Embryonic facial prominence (tissue), 1 donor: ENCODE data around the gene ATP1A2.
"Not testable (repeated sequence)": the region's sequence is repeated elsewhere in the genome, so short reads cannot be mapped to it uniquely, and the experiment has no call there.

Source experiments
- DNase-seq: peaks from one replicate; pipeline ENCODE4 v3.0.0-alpha.2; 2016; ENCODE audit errors: extremely low spot score

ATP1A2 gene

DNA sequence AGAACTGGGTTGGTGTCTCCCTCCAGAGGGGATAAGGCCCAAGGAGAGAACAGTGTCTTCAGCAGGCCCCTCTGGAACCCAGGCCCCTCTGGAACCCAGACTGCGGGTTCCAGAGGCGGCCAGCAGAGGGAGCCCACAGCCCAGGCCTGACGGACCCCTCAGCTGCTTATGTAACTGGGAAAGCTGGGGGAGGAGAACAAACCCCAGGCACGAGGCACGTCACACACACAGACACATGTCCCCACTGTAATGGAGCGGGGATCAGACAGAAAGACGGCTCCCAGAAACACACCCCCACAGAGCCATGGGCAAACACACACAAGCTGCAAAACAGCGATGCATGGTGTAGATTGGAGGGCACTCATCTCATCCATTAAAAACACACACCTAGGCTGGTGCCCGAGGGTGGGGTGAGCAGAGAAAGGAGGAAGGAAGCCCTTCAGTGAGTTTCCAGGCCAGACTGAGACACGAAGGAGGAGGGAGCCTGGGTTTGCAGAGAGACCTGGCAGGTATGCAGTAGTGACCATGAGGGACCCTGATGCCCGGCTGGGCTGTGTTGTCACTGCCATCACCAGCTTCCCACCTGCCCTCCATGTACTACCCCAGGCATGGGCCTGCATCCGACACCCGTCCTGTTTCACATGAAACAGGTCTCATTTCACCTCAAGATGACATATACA is 14.4 kb upstream of the ATP1A2 start:
- DNase-seq, result peak; percentile 62

DNA sequence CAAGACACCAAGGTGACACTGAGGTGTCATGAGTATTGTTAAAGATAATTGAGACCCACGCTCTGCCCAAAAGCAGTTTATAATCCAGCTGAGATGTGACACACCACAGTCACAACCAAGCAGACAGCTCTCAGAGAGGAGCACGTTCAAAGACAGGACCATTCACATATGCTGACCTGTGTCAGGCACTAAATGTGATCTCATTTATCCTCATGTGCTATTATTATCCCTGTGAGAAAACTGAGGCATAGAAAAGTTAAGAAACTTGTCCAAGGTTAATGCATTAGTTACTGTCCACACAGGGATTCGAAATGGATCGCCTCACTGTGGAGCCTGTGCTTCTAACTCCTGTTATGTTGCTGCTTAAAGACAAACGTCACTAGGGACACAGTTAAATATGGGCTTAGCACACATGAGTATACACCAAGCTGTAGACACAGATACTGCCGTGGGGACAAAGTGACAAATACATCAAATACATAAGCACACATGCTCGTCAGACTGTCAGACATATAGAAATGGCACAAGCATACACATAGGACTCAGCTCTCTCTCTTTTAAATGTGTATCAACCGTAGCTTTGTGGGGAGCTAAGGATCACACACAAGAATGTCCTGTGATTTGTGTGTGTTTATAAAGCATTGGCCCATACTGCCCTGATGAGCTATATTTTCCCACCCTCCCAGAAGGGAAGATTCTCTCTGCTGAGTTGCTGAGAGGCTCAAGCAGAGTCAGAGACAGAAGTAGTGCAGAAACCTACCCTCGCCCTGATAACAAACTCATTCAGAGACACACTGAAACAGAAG is 13.6 kb upstream of the ATP1A2 start:
- DNase-seq, result no peak

DNA sequence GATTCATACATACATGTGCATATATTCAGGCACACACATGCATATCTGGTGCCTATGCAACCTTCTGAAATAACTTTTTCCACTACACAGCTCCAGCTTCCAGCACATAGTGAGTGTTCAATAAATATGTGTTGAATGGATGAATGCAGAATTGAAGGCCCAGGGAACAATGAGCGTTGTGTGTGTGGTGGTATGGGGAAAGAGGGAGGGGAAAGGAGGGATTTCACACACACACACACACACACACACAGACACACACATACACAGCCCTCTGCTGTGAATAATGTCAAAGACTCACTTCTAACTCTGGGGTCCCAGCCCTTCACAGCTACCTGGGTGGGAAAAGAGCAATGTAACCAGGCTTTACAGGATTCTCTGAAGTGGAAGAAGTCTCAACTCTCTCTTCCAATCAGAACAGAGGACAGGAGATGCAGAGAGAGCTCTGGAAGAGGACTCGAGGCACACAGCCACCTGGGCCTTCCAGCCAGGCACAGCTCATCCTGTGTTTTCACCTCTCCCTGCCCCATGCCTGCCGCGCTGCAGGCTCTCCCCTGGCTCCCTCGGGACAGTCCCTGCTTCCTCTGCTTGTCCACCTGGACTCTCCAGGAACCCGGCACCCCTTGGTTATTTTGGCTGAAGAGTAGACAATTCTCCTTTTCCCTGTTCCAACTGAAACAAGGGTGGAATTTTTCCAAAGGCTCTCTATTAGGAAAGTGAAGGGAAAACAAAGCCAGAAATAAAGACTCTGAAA is 11.7 kb upstream of the ATP1A2 start:
- DNase-seq, result no peak

DNA sequence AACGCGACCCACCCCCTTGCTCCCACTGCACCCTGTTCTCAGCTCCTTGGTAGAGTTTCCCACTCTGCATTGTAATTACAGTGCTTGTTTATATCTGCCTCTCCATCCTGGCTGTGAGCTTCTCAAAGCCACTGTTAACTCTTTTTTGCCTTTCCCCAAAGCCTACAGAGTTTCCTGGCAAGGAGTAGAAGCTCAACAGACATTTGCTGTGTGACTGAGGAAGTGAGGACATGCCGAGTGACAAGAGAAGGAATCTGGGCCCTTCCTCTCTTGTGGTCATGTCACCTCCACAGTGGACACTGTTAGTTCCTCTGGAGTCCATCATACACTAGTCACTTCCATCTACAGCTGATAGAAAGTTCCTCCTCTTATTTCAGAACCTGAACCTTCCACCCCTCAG is 11.1 kb upstream of the ATP1A2 start:
- no peak for DNase-seq

DNA sequence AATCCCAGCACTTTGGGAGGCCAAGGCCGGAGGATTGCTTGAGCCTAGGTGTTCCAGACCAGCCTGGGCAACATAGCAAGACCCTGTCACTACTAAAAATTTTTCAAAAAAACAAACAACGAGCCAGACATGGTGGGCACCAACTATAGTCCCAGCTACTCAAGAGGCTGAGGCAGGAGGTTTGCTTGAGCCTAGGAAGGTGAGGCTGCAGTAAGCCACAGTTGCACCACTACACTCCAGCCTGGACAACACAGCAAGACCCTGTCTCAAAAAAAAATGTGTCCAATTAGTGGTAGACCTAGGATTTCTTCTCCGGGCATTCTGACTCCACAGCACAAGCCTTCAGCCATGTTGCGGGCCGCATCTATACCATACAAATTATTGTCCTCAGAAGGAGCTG is 10.4 kb upstream of the ATP1A2 start:
- DNase-seq, result no peak

DNA sequence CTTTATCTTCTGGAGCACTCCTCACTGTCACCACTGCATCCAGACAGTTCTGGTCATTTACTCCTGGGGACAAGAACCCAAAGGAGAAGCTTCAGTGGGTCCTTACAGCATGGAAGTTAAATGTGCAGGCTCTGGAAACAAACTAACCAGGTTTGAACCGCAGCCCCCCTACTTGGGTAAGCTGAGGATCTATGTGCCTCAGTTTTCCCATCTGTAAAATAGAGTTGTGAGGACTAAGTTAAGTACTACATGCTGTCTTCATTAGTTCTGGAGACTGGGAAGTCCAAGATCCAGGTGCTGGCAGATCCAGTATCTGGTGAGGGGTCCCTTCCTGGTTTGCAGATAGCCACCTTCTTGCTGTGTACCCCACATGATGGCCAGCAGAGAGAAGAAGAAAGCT is 8.0 kb upstream of the ATP1A2 start:
- DNase-seq, result no peak

DNA sequence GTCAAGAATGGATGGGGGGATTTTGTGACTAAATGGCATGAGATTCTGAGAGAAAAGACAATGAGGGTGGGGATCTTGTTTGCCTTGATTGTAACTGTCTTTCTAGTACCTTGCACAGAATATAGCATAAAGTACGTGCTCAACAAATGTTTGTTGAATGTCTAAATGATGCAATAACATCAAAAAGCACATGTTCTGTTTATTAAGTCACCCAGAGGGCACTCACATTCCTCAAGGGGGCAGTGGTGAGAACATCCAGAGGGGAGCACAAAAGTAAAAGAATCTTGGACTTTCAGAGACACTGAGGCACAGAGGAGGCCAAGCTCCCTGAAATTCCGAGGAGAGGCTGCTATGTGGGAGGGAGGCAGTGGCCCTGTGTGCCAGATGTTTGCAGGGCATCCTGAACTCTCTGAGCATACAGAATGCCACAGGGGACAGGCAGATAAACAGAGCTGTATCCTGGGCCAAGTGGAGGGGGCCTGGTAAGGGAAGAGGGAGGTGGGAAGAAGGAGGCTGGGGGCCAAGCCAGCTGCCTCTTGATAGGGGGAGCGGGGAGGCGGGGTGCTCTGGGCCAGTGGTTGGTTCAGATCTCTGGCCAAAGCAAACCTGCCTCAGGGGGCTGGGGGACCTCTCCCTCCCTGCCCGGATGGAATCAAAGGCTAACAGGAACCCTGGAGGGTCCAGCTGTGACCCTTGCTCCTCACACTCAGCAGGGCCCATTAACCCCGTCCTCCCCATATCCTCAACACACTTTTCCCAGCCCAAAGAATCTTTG is 6.5 kb upstream of the ATP1A2 start:
- DNase-seq, result no peak

DNA sequence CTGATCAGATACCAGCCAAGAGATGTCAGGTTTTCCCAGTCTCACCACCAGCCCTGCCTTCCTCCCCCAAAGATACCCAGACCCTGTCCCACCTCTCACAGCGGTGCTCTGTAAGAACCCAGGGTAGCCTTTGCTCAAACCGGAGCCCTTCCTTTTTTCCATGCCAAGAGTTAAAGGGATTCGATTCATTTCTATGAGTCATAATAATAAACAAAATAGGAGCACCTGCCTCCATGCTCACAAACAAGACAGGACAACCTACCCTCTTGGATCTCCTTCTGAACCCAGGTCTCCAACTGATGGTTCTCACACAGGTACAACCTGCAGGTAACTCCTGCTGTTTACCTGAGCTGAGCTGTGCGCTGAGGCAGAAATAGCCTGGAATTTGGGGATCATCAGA is 5.9 kb upstream of the ATP1A2 start:
- no peak for DNase-seq

DNA sequence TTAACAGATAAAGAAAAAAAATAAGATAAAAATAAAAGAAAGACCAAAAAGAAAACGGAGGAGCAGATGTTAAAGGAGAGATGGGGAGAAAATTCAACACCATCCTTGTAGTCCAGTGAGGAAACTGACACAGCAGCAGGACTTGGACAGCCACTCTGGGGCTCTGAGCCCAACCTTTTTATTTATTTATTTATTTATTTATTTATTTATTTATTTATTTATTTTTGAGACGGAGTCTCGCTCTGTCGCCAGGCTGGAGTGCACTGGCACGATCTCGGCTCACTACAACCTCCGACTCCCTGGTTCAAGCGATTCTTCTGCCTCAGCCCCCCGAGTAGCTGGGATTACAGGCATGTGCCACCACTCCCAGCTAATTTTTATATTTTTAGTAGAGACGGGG is 4.1 kb upstream of the ATP1A2 start:
- DNase-seq, result not testable (repeated sequence)

DNA sequence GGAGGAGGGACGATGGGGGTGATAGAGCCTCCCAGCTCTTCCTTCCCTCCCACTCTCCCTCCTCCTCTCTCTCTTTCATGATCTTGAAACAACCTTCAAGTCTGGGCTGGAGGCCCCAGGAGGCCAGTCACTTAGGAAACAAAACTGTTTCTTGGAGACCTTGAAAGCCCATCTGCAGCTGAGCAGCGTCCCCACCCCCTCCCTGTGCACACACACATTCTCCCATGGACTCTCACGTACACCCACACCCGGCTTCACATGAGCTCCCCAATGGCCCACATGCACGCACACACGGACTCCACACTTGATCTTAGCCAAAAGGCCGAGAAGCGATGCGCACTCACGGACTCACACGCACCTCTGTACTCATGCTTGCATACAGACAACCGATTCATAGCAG is 3.2 kb upstream of the ATP1A2 start:
- no peak for DNase-seq

DNA sequence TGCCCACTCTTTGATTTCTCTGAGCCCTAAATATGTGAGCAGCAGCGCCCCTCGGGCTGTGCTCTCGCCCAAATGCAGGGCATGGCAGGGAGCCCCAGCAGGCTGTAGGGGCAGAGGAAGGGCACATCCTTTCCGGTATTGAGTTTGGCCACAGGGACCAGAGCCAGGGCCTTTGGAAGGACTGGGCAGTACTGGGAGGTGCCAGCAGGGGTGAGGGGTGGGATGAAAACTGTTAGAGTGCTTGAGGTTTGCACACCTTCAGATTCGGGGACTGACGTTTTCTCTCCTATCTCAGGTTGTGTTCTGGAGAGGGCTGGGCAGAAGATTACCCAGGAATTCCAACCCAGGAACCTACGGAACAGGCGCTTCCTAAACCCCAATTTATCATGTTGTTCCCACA is 2.2 kb upstream of the ATP1A2 start:
- no peak for DNase-seq

DNA sequence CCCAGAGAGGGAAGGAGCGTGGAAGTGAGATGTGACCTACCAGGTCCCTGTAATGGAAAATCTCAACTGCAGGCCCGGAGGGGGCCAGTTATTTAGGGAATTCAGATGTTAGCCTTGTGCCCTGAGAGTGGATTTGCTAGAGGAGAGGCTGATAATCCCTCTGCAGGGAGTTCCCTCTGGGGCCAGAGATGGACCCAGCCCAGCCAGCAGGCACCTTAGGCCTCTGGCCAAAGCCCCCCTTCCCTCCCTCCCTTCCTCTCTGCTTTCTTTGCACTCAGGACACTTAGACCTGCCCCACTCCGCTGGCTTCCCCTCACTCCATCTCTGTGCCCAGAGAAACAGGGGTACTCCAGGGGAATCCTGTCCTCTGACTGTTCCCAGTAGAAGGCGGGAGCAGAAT is 1.5 kb upstream of the ATP1A2 start:
- no peak for DNase-seq

DNA sequence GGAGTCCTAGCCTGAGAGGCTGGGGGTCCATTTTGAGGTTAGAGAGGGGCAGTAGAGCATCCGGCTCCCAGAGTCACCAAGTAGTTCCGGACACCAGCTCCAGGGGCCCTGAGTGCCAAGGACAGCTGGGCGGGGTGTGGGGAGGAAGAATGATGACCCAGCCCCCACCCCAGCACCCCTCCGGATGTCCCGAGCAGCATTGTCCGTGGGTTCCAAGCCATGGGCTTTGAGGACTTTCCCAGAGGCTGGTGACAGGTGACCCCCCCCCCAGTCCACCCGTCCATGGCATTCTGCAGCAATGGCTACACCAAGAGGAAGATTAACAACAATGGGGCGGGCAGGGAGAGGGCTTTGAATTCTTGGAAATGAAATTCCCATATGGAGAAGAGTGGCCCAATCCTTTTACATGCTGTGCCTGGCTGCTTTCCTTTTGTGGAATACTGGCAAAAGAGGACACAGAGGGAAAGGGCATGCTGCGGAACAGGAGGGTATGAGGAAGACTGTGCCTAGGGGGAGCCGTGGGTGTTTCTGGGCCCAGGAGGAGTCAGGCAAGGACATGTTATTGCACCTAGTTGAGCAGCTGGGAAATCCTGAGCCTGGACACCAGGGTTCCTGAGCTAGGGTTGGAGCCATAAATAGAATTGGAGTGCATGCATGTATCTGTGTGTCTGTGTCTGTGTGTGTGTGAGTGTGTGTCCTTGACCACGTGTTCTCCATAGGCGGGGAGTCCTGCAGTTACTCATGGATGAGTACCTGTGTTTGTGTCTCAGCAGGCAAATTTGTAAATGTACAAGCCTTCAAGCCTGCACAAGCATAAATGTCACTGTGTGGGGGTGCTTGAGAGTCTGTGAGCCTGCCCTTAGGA is 956 bp downstream of the ATP1A2 start:
- DNase-seq, result no peak

DNA sequence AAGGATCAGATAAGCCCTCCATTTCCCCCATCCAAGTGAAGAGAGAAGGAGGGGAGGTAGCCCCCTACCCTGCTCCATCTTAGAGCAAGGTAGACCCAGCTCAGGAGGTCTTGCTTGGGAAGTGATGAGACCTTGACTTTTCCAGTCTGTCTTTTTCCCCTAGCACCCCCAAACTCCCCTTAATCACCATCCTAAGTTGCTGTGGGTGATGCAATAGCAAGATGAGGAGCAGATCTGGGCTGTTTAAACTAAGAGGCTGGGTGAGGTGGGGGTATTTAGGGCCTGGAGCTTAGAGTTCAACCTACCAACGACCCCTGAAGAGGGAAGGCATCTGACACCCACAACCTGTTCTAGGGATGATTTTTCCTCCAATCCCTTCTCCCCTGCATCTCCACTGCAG is 1.7 kb downstream of the ATP1A2 start:
- DNase-seq, result no peak

DNA sequence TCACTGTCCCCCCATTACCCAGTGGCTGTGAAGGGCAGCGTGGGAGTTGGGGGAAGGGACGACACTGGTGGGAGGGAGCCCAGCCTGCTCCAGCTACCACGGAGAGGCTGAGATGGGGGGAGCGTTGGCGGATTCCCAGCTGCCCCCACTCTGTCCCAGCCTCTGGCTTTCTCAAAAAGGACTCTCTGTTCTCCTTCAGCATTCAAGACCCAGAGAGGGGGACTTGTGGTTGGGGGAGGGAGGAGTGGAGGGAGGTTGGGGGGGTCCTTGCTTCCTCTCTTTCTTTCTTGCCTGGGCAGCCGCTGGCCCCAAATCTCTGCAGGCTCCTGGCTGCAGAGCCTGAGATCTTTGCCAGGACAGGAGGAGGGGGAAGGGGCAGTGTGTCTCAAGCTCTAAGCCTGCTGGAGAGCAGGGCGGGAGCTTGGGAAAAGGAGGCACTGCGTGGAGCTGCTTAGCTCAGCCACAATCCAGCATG is 2.2 kb downstream of the ATP1A2 start:
- no peak for DNase-seq

DNA sequence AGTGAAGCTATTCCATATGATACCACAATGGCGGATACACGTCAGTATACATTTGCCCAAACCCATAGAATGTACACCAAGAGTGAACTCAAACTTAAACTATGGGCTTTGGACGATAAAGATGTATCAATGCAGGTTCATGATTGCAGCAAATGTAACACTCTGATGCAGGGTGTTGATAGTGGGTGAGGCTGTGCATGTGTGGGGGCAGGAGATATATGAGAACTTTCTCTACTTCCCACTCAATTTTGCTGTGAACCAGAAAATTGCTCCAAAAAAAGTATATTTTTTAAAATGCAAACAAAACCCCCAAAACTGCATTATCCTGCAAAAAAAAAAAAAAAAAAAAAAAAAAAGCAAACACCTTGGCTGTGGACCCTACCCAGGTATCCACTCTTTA is 3.4 kb downstream of the ATP1A2 start:
- no peak for DNase-seq

DNA sequence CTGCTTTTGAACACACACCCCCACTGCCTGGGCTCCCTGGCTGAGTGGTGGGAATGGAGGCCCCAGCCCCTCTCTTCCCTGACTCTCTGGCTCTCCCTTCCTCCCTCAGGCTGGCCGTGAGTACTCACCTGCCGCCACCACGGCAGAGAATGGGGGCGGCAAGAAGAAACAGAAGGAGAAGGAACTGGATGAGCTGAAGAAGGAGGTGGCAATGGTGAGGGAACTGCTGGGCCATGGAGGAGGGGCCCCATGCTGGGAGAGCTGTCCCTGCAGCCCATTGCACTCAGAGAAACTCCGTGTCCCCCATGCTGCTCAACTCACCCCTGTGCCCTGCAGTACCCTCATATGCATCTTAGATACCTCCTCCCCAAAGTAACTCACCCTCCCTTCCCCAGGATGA is 5.2 kb downstream of the ATP1A2 start:
- no peak for DNase-seq

DNA sequence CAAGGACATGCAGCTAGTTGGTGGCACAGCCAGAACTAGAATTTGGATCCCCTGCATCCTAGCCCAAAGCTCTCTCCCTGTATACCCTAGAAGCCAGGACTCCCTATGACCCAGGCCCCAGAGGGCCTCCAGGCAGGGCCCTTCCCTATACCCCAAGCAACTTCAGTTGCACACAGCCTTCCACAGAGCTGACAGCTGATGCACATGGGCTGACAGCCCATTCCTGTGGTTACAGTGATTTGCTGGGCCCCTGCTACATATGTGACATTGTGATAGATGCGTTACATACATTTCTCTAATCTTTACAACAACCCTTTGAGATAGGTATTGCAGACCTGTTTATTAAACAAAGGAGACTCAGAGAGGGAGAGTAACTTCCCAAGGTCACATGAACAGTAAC is 5.8 kb downstream of the ATP1A2 start:
- no peak for DNase-seq

DNA sequence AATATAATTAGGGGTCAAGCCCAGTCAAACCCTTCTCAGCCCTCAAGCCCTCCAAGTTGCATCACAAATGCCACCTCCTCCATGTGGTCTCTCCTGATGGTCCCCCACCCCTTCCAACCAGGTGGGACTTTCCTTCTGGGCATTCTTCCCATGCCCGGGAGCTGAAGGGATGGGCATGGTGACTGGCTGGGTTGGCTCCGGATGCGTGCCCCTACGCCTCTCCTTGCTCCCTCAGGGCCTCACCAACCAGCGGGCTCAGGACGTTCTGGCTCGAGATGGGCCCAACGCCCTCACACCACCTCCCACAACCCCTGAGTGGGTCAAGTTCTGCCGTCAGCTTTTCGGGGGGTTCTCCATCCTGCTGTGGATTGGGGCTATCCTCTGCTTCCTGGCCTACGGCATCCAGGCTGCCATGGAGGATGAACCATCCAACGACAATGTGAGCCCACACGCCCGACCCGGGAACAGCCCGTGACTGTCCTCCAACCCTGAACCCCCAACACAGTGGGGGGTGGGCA is 7.5 kb downstream of the ATP1A2 start:
- DNase-seq, result no peak

DNA sequence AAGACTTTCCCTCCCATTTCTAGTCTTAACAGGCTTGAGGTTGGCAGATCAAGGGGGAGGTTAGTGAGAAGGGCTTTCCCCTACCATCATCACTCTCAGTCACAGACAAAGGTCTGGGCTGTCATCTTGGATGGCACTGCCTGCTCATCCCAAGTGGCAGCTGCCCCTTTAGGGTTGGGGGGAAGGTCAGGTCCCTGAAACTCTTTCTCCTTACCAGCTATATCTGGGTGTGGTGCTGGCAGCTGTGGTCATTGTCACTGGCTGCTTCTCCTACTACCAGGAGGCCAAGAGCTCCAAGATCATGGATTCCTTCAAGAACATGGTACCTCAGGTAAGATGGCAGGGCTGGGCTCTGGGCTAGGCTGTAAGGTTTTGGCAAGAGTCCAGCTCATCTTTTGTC is 8.2 kb downstream of the ATP1A2 start:
- DNase-seq, result no peak
